Ovary (tissue), 9 donors: ENCODE measurements around the gene RPL22L1. TPM values are rescaled to one million over a fixed set of nuclear protein-coding genes. Genes with fewer than 3 reads are reported as not detected.

ENCODE experiments used
- DNase-seq, 5 donors: peaks; one replicate each; pipeline ENCODE4 v3.0.0-alpha.2; 2019 to 2020
- H3K27ac ChIP-seq, 2 donors: fragments of 200-600 bp; one replicate each; pipeline versions ENCODE4 v1.5.1 to v1.8.0; 2019 to 2022
- H3K27me3 ChIP-seq: fragments of 200-600 bp; one replicate; pipeline ENCODE4 v1.8.0; 2022
- H3K36me3 ChIP-seq: fragments of 200-600 bp; sonication (generic); one replicate; pipeline ENCODE4 v1.5.1; 2019
- H3K4me1 ChIP-seq: one replicate; pipeline ENCODE4 v1.8.1; 2013; ENCODE audit warnings: mild to moderate bottlenecking, moderate library complexity; ENCODE audit not compliant: insufficient read depth
- H3K4me3 ChIP-seq: fragments of 200-600 bp; sonication (generic); one replicate; pipeline ENCODE4 v1.5.1; 2017
- H3K9me3 ChIP-seq, 2 donors: fragments of 200-600 bp in 1 of 2; sonication (generic) in 1 of 2; one replicate each; pipeline versions ENCODE4 v1.5.1 to v1.8.1; 2013 to 2019; ENCODE audit warnings: mild to moderate bottlenecking in 1 of 2, moderate library complexity in 1 of 2
- CTCF ChIP-seq, 3 donors: fragments of 450-650 bp in 2 of 3; fragments of 200-600 bp in 1 of 3; IDR thresholded peaks; one replicate each; pipeline versions ENCODE4 v1.5.1 to v1.8.0; 2016 to 2022; ENCODE audit warnings: antibody characterized with exemption in 3 of 3, mild to moderate bottlenecking in 1 of 3
- EP300 ChIP-seq: sonication (generic); formaldehyde crosslinking; IDR thresholded peaks from one replicate; pipeline ENCODE4 v1.6.1; 2017; ENCODE audit warnings: antibody characterized with exemption
- POLR2A ChIP-seq: fragments of 450-650 bp; IDR thresholded peaks from one replicate; pipeline ENCODE4 v1.6.1; 2017; ENCODE audit warnings: antibody characterized with exemption, mild to moderate bottlenecking, moderate library complexity
- WGBS, 3 donors: extraction: QIAGEN DNeasy Blood & Tissue Kit in 1 of 3; methylation state at CpG; one replicate each; pipeline versions ENCODE4 v1.1.5 to v1.1.7; 2013 to 2017; 5-methylcytosine and 5-hydroxymethylcytosine counted together
- intact Hi-C, 4 donors: fragments of 100-400 bp; cut with DNase I; formaldehyde crosslinking; loops; one replicate each; pipeline versions ENCODE4 v1.11.0 to v1.15.1; 2022 to 2023
- polyA plus RNA-seq, 2 donors: library from polyadenylated mRNA; stranded (reverse); fragments of 200-250 nt in 1 of 2; fragments of 350-450 nt in 1 of 2; fragmentation: Illumina TruSeq in 1 of 2; extraction: RNeasy Lipid Tissue Mini Kit (QIAGEN cat#74804) in 1 of 2; gene quantifications; one replicate each; pipeline ENCODE4 v1.2.3, GENCODE V29; 2013 to 2014
- total RNA-seq, 7 donors: library from RNA; depleted of rRNA in 2 of 7; stranded (reverse); fragments of >200 nt in 2 of 7; fragmentation: NEBNext Ultra II Directional in 3 of 7; extraction: Animal tissue kit (Norgen Biotek cat#: 25700) in 3 of 7; gene quantifications; one replicate each; pipeline versions ENCODE4 v1.1.0 to v1.2.4, GENCODE V29; 2016 to 2023
- donor health status: DM: no; HTN: no; CAD: no; lungs with moderate emphysema.
- donor health status: DM: no; HTN: no; CAD: no.
- donor health status: Bipolar disorder and iron deficiency.
- donor health status: DM: yes; HTN: yes; CAD: no.
- donor health status: DM: no; HTN: no; CAD: no.
- donor health status: DM: yes; HTN: yes; CAD: no.

RPL22L1 gene
- total and polyA plus RNA-seq, 9 donors: 41.7 to 171 (median 68.4) TPM

DNA sequence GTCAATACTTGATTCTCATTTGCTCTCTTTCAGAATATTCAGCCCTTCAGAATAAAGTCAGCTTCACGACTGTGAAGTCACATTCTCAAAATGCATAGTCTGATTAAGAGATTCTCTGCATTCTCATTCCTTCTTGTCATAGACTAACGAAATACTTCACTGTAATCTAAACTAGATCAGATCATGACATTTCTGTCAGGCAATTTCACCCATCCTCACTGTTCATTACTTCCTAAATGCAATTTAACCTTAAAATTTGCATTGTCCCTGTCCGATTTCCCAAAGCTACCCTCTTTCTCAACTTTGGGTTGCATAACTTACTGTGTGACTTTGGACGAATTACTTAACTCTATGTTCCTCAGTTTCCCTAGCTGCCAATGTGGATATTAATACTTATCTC lies 6.2 kb downstream of the RPL22L1 start:
- no peaks in the 10 kb centered on the region for H3K9me3 ChIP-seq
- intact Hi-C loops: loop anchor here in 1 of 4 donors (10.0 kb wide), 1 partner anchor 679 kb away; the partner anchor contains the start of gene PHC3
- no peaks in the 10 kb centered on the region for H3K27me3 ChIP-seq
- H3K4me1 ChIP-seq: peaks cover 3% of the 10 kb centered on the region
- DNase-seq: no peak
- no peak for TF ChIP-seq CTCF (IDR thresholded peaks at IDR 0.05)
- no peak for TF ChIP-seq EP300
- H3K4me3 ChIP-seq: no peak overlapping the region
- no peaks in the 10 kb centered on the region for H3K36me3 ChIP-seq
- H3K27ac ChIP-seq: no peak overlapping the region
- WGBS, 3 donors: 84 to 89% (median 87%) methylated on average over 4 of the region's 4 CpGs

- DNase-seq: no peak
- intact Hi-C loops: loop anchor here in 1 of 4 donors (10.0 kb wide), 1 partner anchor 678 kb away; the partner anchor contains the start of gene PHC3
- no peaks in the 10 kb centered on the region for H3K27me3 ChIP-seq
- no peak overlapping the region for H3K4me3 ChIP-seq
- TF ChIP-seq EP300: no peak
- TF ChIP-seq CTCF (IDR thresholded peaks at IDR 0.05): no peak
- TF ChIP-seq POLR2A: no peak
- no peaks in the 10 kb centered on the region for H3K4me1 ChIP-seq
- H3K27ac ChIP-seq: no peak overlapping the region
- 74 to 85% (median 84%) methylated on average over 10 of the region's 10 CpGs for WGBS, 3 donors
- H3K9me3 ChIP-seq: no peaks in the 10 kb centered on the region
- no peaks in the 10 kb centered on the region for H3K36me3 ChIP-seq
These were observed 7.2 kb downstream of the RPL22L1 start for GRCh38 chr3:170862618-170863374.

GRCh38 chr3:170858599-170858998 lies 11.4 kb downstream of the RPL22L1 start:
- no peak overlapping the region for H3K27ac ChIP-seq
- TF ChIP-seq CTCF (IDR thresholded peaks at IDR 0.05): no peak
- peaks cover 4% of the 10 kb centered on the region for H3K4me1 ChIP-seq
- H3K36me3 ChIP-seq: no peaks in the 10 kb centered on the region
- intact Hi-C loops: no loop called here
- no peaks in the 10 kb centered on the region for H3K27me3 ChIP-seq
- WGBS, 3 donors: 92 to 96% (median 92%) methylated on average over 5 of the region's 5 CpGs
- no peaks in the 10 kb centered on the region for H3K9me3 ChIP-seq
- H3K4me3 ChIP-seq: no peak overlapping the region
- DNase-seq: no peak

DNA sequence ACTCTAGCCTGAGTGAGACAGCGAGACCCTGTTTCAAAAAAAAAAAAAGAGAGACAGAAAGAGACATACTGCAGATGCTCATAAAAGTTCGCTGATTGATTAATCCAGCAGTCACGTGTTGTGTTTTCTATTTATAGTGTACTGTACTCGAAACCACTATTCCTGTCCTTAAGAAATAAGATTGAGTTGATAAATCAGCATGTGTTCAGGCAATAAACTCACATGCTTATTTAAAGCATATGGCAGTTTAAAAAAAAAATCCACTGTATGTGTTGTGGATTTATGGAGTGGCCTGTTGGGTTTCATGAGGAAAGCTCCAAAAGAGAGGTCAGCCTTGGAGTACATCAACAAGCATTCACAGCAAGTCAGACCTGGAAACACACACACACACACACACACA lies 17.7 kb downstream of the RPL22L1 start:
- TF ChIP-seq CTCF (IDR thresholded peaks at IDR 0.05) (no peak), POLR2A (no peak)
- no peak for DNase-seq
- H3K9me3 ChIP-seq: no peaks in the 10 kb centered on the region
- 72 to 91% (median 85%) methylated on average over 4 of the region's 4 CpGs for WGBS, 3 donors
- H3K27ac ChIP-seq: no peak overlapping the region
- H3K27me3 ChIP-seq: no peaks in the 10 kb centered on the region
- intact Hi-C loops: no loop called here
- peaks cover 4% of the 10 kb centered on the region for H3K4me1 ChIP-seq
- H3K36me3 ChIP-seq: no peaks in the 10 kb centered on the region
- no peak overlapping the region for H3K4me3 ChIP-seq
